H1 (cell line): Measurements from ENCODE around the gene SENP1. TPM values are rescaled to one million over a fixed set of nuclear protein-coding genes. Genes with fewer than 3 reads are reported as not detected.

ENCODE experiments used
- CTCF ChIA-PET: fragments of 300-600 bp; sonication (Branson Sonifier 250); formaldehyde crosslinking; loops from one replicate; lab custom pipeline; 2021; ENCODE audit not compliant: partially characterized antibody; lab: Charles Lee
- POLR2A ChIA-PET: fragments of 300-600 bp; sonication (Branson Sonifier 250); formaldehyde crosslinking; loops from one replicate; lab custom pipeline; 2021; ENCODE audit warnings: inconsistent platforms; ENCODE audit not compliant: partially characterized antibody; lab: Charles Lee
- DNase-seq, 2 experiments: peaks; one replicate each; pipeline versions ENCODE4 v3.0.0 to v3.0.0-alpha.2; 2010 to 2022; ENCODE audit warnings: low spot score in 2 of 2, low read depth in 1 of 2, mixed read lengths in 1 of 2
- FAIRE-seq: peaks from 2 replicates; lab custom pipeline; 2011; peaks lifted over from hg19 to GRCh38; lab: Jason Lieb, UNC
- H2AFZ ChIP-seq: 2 replicates; pipeline ENCODE4 v1.8.1; 2012; ENCODE audit warnings: low read length, inconsistent platforms
- H2AK5ac ChIP-seq: 2 replicates; pipeline ENCODE4 v1.6.1; 2013; ENCODE audit warnings: low read depth, low read length
- H2BK120ac ChIP-seq: replicated peaks from 2 replicates; pipeline ENCODE3; 2013; ENCODE audit warnings: low read depth, low read length, inconsistent platforms
- H2BK12ac ChIP-seq: 2 replicates; pipeline ENCODE4 v1.6.1; 2013; ENCODE audit warnings: low read depth, low read length
- H2BK15ac ChIP-seq: 2 replicates; pipeline ENCODE4 v1.6.1; 2013; ENCODE audit warnings: low read length
- H2BK20ac ChIP-seq: 2 replicates; pipeline ENCODE4 v1.6.1; 2013; ENCODE audit warnings: low read length
- H2BK5ac ChIP-seq: 2 replicates; pipeline ENCODE4 v1.6.1; 2013; ENCODE audit warnings: low read depth, low read length
- H3K14ac ChIP-seq: 2 replicates; pipeline ENCODE4 v1.6.1; 2013; ENCODE audit warnings: inconsistent platforms; ENCODE audit not compliant: insufficient read length
- H3K18ac ChIP-seq: 2 replicates; pipeline ENCODE4 v1.6.1; 2013; ENCODE audit warnings: low read length; ENCODE audit errors: extremely low read depth
- H3K23ac ChIP-seq: 2 replicates; pipeline ENCODE4 v1.6.1; 2013; ENCODE audit warnings: inconsistent platforms; ENCODE audit not compliant: insufficient read length
- H3K23me2 ChIP-seq: 2 replicates; pipeline ENCODE4 v1.6.1; 2013; ENCODE audit warnings: low read depth, low read length
- H3K27ac ChIP-seq: 2 replicates; pipeline ENCODE4 v1.6.1; 2011; ENCODE audit warnings: low read depth, low read length, inconsistent platforms
- H3K27me3 ChIP-seq, 4 experiments: replicated peaks in 1 of 4; 1 replicate in 1 of 4; 2 replicates in 3 of 4; pipeline versions ENCODE4 v1.6.1 to v1.8.1; 2011 to 2013; ENCODE audit warnings: low read length in 3 of 4, mild to moderate bottlenecking in 3 of 4, inconsistent platforms in 2 of 4, mixed read lengths in 2 of 4, moderate library complexity in 1 of 4; ENCODE audit not compliant: control insufficient read depth in 3 of 4, insufficient read depth in 3 of 4; ENCODE audit errors: extremely low read depth in 1 of 4
- H3K36me3 ChIP-seq, 4 experiments: 2 replicates each; pipeline versions ENCODE4 v1.6.1 to v1.8.1; 2011 to 2013; ENCODE audit warnings: mild to moderate bottlenecking in 4 of 4, low read length in 3 of 4, moderate library complexity in 2 of 4, control low read depth in 1 of 4, inconsistent platforms in 1 of 4; ENCODE audit not compliant: insufficient read depth in 4 of 4, control insufficient read depth in 2 of 4
- H3K4ac ChIP-seq: replicated peaks from 2 replicates; pipeline ENCODE3; 2013; ENCODE audit warnings: low read length, low read depth, mixed read lengths, inconsistent platforms; ENCODE audit not compliant: insufficient read length
- H3K4me1 ChIP-seq, 4 experiments: replicated peaks in 1 of 4; 1 replicate in 1 of 4; 2 replicates in 3 of 4; pipeline versions ENCODE4 v1.6.1 to v1.8.1; 2011 to 2013; ENCODE audit warnings: low read length in 3 of 4, inconsistent platforms in 2 of 4, mixed read lengths in 1 of 4; ENCODE audit not compliant: insufficient read depth in 4 of 4, control insufficient read depth in 3 of 4
- H3K4me2 ChIP-seq, 2 experiments: 2 replicates each; pipeline versions ENCODE4 v1.6.1 to v1.8.1; 2011 to 2013; ENCODE audit warnings: low read depth in 2 of 2, low read length in 2 of 2, control low read depth in 1 of 2, inconsistent platforms in 1 of 2, mild to moderate bottlenecking in 1 of 2; ENCODE audit not compliant: insufficient read depth in 1 of 2
- H3K4me3 ChIP-seq, 4 experiments: fragments of 200-600, 300-600 bp in 1 of 4; sonication (generic), shearing (Covaris generic), sonication (Bioruptor Twin) in 1 of 4; 2 replicates each; pipeline versions ENCODE4 v1.5.1 to v1.8.1; 2011 to 2016; ENCODE audit warnings: low read length in 4 of 4, low read depth in 3 of 4, control low read depth in 2 of 4, inconsistent platforms in 2 of 4, mild to moderate bottlenecking in 2 of 4, mixed read lengths in 1 of 4, moderate library complexity in 1 of 4; ENCODE audit not compliant: insufficient read depth in 2 of 4; ENCODE audit errors: extremely low read depth in 1 of 4
- H3K56ac ChIP-seq: replicated peaks from 2 replicates; pipeline ENCODE3; 2013; ENCODE audit warnings: low read depth, mild to moderate bottlenecking, mixed read lengths, low read length, inconsistent platforms; ENCODE audit not compliant: insufficient read length
- H3K79me1 ChIP-seq: 2 replicates; pipeline ENCODE4 v1.6.1; 2013; ENCODE audit warnings: low read depth, low read length, control low read depth
- H3K79me2 ChIP-seq, 2 experiments: 2 replicates each; pipeline versions ENCODE4 v1.6.1 to v1.8.1; 2012 to 2013; ENCODE audit warnings: low read length in 2 of 2, mild to moderate bottlenecking in 2 of 2, inconsistent platforms in 1 of 2; ENCODE audit not compliant: insufficient read depth in 2 of 2, control insufficient read depth in 1 of 2
- H3K9ac ChIP-seq, 4 experiments: replicated peaks in 1 of 4; 1 replicate in 1 of 4; 2 replicates in 3 of 4; pipeline versions ENCODE4 v1.6.1 to v1.8.1; 2011 to 2013; ENCODE audit warnings: low read depth in 3 of 4, low read length in 3 of 4, control low read depth in 2 of 4, mild to moderate bottlenecking in 2 of 4, moderate library complexity in 2 of 4, inconsistent platforms in 1 of 4; ENCODE audit errors: extremely low read depth in 1 of 4
- H3K9me3 ChIP-seq, 2 experiments: 2 replicates each; pipeline versions ENCODE4 v1.6.1 to v1.8.1; 2012 to 2013; ENCODE audit warnings: mild to moderate bottlenecking in 2 of 2, moderate library complexity in 2 of 2, control low read depth in 1 of 2, inconsistent platforms in 1 of 2, low read depth in 1 of 2, low read length in 1 of 2, mixed read lengths in 1 of 2; ENCODE audit not compliant: insufficient read depth in 2 of 2
- H4K20me1 ChIP-seq, 2 experiments: replicated peaks in 1 of 2; 2 replicates each; pipeline versions ENCODE3 to v1.8.1; 2011 to 2013; ENCODE audit warnings: inconsistent platforms in 2 of 2, low read length in 2 of 2, mild to moderate bottlenecking in 1 of 2; ENCODE audit not compliant: insufficient read depth in 2 of 2, control insufficient read depth in 1 of 2
- H4K5ac ChIP-seq: 2 replicates; pipeline ENCODE4 v1.6.1; 2013; ENCODE audit warnings: low read length, low read depth, mixed read lengths, inconsistent platforms; ENCODE audit not compliant: insufficient read length
- H4K8ac ChIP-seq: 2 replicates; pipeline ENCODE4 v1.8.0; 2013; ENCODE audit warnings: mild to moderate bottlenecking, moderate library complexity, low read length, inconsistent platforms; ENCODE audit not compliant: insufficient read depth; ENCODE audit errors: extremely low read depth
- H4K91ac ChIP-seq: replicated peaks from 2 replicates; pipeline ENCODE3; 2013; ENCODE audit warnings: low read length, mixed read lengths, inconsistent platforms; ENCODE audit not compliant: insufficient read length
- BACH1 ChIP-seq: IDR thresholded peaks from 2 replicates; pipeline ENCODE4 v1.6.1; 2012; ENCODE audit warnings: low read length, improper control_type of control experiment
- CHD2 ChIP-seq: IDR thresholded peaks from 2 replicates; pipeline ENCODE4 v1.6.1; 2012; ENCODE audit warnings: low read length, improper control_type of control experiment
- CTCF ChIP-seq, 3 experiments: IDR thresholded peaks; 1 replicate in 2 of 3; 2 replicates in 1 of 3; pipeline versions ENCODE4 v1.5.1 to v1.6.1; 2011; ENCODE audit warnings: low read length in 3 of 3, mild to moderate bottlenecking in 3 of 3, inconsistent platforms in 2 of 3, low read depth in 1 of 3, moderate library complexity in 1 of 3; ENCODE audit not compliant: insufficient read depth in 1 of 3; ENCODE audit errors: control extremely low read depth in 1 of 3
- MAX ChIP-seq: IDR thresholded peaks from 2 replicates; pipeline ENCODE4 v1.6.1; 2012; ENCODE audit warnings: inconsistent platforms
- POLR2AphosphoS5 ChIP-seq: IDR thresholded peaks from 2 replicates; pipeline ENCODE4 v1.6.1; 2011; ENCODE audit warnings: low read depth, low read length
- RFX5 ChIP-seq: IDR thresholded peaks from 2 replicates; pipeline ENCODE4 v1.6.1; 2011; ENCODE audit warnings: low read depth, low read length, improper control_type of control experiment, borderline replicate concordance
- SAP30 ChIP-seq: fragments of 300-600 bp; sonication (generic); IDR thresholded peaks from 2 replicates; pipeline ENCODE4 v1.7.1; 2012; ENCODE audit warnings: low read length, moderate library complexity, mild to moderate bottlenecking, inconsistent platforms; ENCODE audit not compliant: insufficient read depth, insufficient replicate concordance
- SRF ChIP-seq: IDR thresholded peaks from 2 replicates; pipeline ENCODE4 v1.6.1; 2011; ENCODE audit warnings: mild to moderate bottlenecking, low read depth, low read length, moderate library complexity
- TEAD4 ChIP-seq: IDR thresholded peaks from 2 replicates; pipeline ENCODE4 v1.6.1; 2012; ENCODE audit warnings: low read depth, low read length, inconsistent platforms, mixed read lengths
- YY1 ChIP-seq: IDR thresholded peaks from 2 replicates; pipeline ENCODE4 v1.6.1; 2011; ENCODE audit warnings: low read depth, mild to moderate bottlenecking, low read length
- WGBS, 2 experiments: shearing (Covaris generic) in 1 of 2; methylation state at CpG; one replicate each; pipeline versions ENCODE4 v1.1.6 to v1.1.7; 2013 to 2015; ENCODE audit warnings: low lambda C conversion rate in 2 of 2, mixed read lengths in 2 of 2, inconsistent platforms in 1 of 2, low coverage in 1 of 2, missing lambda C conversion rate in 1 of 2; ENCODE audit not compliant: insufficient replicate concordance in 2 of 2, insufficient coverage in 1 of 2, insufficient read length in 1 of 2; ENCODE audit errors: extremely low coverage in 1 of 2, missing lambda C conversion rate in 1 of 2; 5-methylcytosine and 5-hydroxymethylcytosine counted together
- polyA plus RNA-seq, 7 experiments: library from polyadenylated mRNA; depleted of rRNA in 3 of 7; stranded (reverse) in 5 of 7; unstranded in 2 of 7; fragments of >200 nt in 5 of 7; fragments of 200-250 nt in 2 of 7; gene quantifications; 1 replicate in 5 of 7; 2 replicates in 1 of 7; 4 replicates in 1 of 7; pipeline versions ENCODE4 v1.2.1 to v1.2.3, GENCODE V29; 2011 to 2013; ENCODE audit warnings: missing spikeins in 2 of 7, mixed read lengths in 2 of 7
- total RNA-seq: library from RNA; stranded (reverse); fragmentation: NEBNext Ultra II Directional; extraction: Animal tissue kit (Norgen Biotek cat#: 25700); gene quantifications from 2 replicates; pipeline ENCODE4 v1.2.1, GENCODE V29; 2021

SENP1 gene
- total and polyA plus RNA-seq, 2 of the 8 experiments (the other 6 are each of a cell fraction or from before 2014, with no cell fraction given) = 14.2 to 31.5 TPM

GRCh38 chr12:48143898-48144297 lies 38.0 kb upstream of the SENP1 start:
- no peak overlapping the region for H4K5ac ChIP-seq
- peak; percentile 63 for FAIRE-seq
- H3K14ac ChIP-seq = no peak overlapping the region
- no peak overlapping the region for H3K4ac ChIP-seq
- H3K23me2 ChIP-seq = no peaks in the 10 kb centered on the region
- H3K79me2 ChIP-seq = no peaks in the 10 kb centered on the region
- no peak overlapping the region for H4K8ac ChIP-seq
- POLR2A ChIA-PET = interaction anchor here (1.2 to 3.4 kb wide), 4 partner anchors 11 to 25 kb away, joined by 3 to 16 read pairs (median 6); partner anchors contain the start of gene PFKM
- peaks cover 9 to 24% (median 18%) of the 10 kb centered on the region in 4 experiments for H3K4me1 ChIP-seq
- peaks cover 14 to 68% (median 52%) of the 10 kb centered on the region in 4 experiments for H3K36me3 ChIP-seq
- H3K9me3 ChIP-seq = no peaks in the 10 kb centered on the region
- no peak overlapping the region for H3K23ac ChIP-seq
- H2BK20ac ChIP-seq = peak overlapping the region; percentile 82; the same call in 1 of the 2 replicates
- H2AFZ ChIP-seq = no peak overlapping the region
- H4K20me1 ChIP-seq = no peaks in the 10 kb centered on the region
- H3K56ac ChIP-seq = peak overlapping the region; percentile 20
- no peak for DNase-seq
- peak overlapping the region; percentile 42; the same call in 1 of the 2 replicates for H3K27ac ChIP-seq
- peak overlapping the region; percentile 47 to 55 for H3K4me2 ChIP-seq
- H3K9ac ChIP-seq = no peak overlapping the region
- H2BK120ac ChIP-seq = peak overlapping the region; percentile 27
- H4K91ac ChIP-seq = peak overlapping the region; percentile 42
- H2BK12ac ChIP-seq = peak overlapping the region; percentile 75
- no peaks in the 10 kb centered on the region for H3K79me1 ChIP-seq
- H2AK5ac ChIP-seq = 0 out of 2 replicates have a peak overlapping the region, but pooled peaks have one; percentile 18
- H3K27me3 ChIP-seq = no peaks in the 10 kb centered on the region
- H3K4me3 ChIP-seq = peak overlapping the region in 2 of 4 experiments; percentile 10 to 34; a peak in 2 of 8 replicates
- H3K18ac ChIP-seq = peak overlapping the region; percentile 51; the same call in 1 of the 2 replicates
- CTCF ChIA-PET = interaction anchor here (2.1 to 2.3 kb wide), 2 partner anchors 21 to 45 kb away, joined by 5 to 8 read pairs; no protein-coding TSS in a partner anchor
- WGBS, 2 experiments = 90% methylated on average over 2 of the region's 2 CpGs; no CpG with 5 or more reads in 1 of the 2 experiments
- H2BK5ac ChIP-seq = peak overlapping the region; percentile 89; the same call in 1 of the 2 replicates
- no peak overlapping the region for H2BK15ac ChIP-seq
- TF ChIP-seq BACH1 = peak; percentile 34; the same call in 1 of the 2 replicates
- no peak for TF ChIP-seq RFX5
- TF ChIP-seq YY1 = no peak
- peak; percentile 51 for TF ChIP-seq MAX
- no peak for TF ChIP-seq SAP30
- peak in 1 of 3 experiments; percentile 25; a peak in 2 of 4 replicates for TF ChIP-seq CTCF (IDR thresholded peaks at IDR 0.05; ENCODE audit: control extremely low read depth in 1 of 3, insufficient read depth in 1 of 3, low read depth in 1 of 3, low read length in 3 of 3)
- peak; percentile 21; the same call in 1 of the 2 replicates for TF ChIP-seq POLR2AphosphoS5
- TF ChIP-seq SRF = no peak
- 0 out of 2 replicates have a peak, but pooled peaks have one; percentile 18 for TF ChIP-seq CHD2
- peak; percentile 65 for TF ChIP-seq TEAD4
